ENCODE results near the gene LRP3. TPM values are rescaled to one million over a fixed set of nuclear protein-coding genes. Genes with fewer than 3 reads are reported as not detected.

LRP3 gene
- total RNA-seq, 1 donor from 2014 or later = 46.9 TPM

DNA sequence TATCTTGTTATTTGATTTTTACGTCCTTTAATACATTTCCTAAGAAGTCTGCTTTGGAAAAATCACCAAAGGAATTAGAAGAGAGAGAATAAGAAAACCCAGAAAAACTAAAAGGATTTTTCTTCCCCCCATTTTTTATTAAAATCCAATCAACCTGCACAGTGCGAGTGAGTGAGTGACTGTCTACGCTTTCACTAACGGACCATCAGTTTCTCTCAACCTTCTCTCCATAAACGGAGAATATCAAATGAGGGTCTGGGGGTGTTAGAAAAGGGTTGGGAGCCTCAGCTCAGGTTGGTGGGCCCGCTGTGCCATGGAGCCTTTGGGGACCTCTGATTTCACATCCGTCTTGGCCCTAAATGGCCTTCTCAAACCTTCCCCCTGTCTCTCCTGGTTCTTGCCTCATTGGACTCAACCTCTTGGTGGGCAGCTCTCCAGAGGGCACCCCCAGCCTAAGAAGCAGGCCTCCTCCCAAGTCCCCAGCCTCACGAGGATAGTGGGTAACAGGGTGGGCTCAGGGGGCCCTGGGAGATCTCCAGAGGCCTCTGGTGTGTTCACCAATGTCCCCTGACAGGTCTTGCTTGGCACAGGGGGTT is 763 bp upstream of the LRP3 start:
- Mint-ChIP-seq H3K27me3 (ENCODE audit: unreplicated experiment) (peaks cover 6% of the 10 kb centered on the region), H3K9me3 (ENCODE audit: unreplicated experiment) (peaks cover 10% of the 10 kb centered on the region)

GRCh38 chr19:33194532-33194885 is 379 bp downstream of the LRP3 start:
- Mint-ChIP-seq H3K9me3 (ENCODE audit: unreplicated experiment) (peaks cover 10% of the 10 kb centered on the region), H3K27ac (ENCODE audit: unreplicated experiment) (no peak overlapping the region), H3K36me3 (ENCODE audit: unreplicated experiment) (no peaks in the 10 kb centered on the region), H3K27me3 (ENCODE audit: unreplicated experiment) (peaks cover 6% of the 10 kb centered on the region), H3K4me3 (ENCODE audit: unreplicated experiment) (no peak overlapping the region), H3K4me1 (ENCODE audit: low read depth, unreplicated experiment) (no peaks in the 10 kb centered on the region)
- no peak for DNase-seq
- TF ChIP-seq, protein P1, sequence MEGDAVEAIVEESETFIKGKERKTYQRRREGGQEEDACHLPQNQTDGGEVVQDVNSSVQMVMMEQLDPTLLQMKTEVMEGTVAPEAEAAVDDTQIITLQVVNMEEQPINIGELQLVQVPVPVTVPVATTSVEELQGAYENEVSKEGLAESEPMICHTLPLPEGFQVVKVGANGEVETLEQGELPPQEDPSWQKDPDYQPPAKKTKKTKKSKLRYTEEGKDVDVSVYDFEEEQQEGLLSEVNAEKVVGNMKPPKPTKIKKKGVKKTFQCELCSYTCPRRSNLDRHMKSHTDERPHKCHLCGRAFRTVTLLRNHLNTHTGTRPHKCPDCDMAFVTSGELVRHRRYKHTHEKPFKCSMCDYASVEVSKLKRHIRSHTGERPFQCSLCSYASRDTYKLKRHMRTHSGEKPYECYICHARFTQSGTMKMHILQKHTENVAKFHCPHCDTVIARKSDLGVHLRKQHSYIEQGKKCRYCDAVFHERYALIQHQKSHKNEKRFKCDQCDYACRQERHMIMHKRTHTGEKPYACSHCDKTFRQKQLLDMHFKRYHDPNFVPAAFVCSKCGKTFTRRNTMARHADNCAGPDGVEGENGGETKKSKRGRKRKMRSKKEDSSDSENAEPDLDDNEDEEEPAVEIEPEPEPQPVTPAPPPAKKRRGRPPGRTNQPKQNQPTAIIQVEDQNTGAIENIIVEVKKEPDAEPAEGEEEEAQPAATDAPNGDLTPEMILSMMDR (IDR thresholded peaks at IDR 0.05; ENCODE audit: partially characterized antibody, unreplicated experiment) = no peak

More for the DNA sequence above, 763 bp upstream of the LRP3 start:
- H3K4me1 Mint-ChIP-seq (ENCODE audit: low read depth, unreplicated experiment) = no peaks in the 10 kb centered on the region
- H3K27ac Mint-ChIP-seq (ENCODE audit: unreplicated experiment) = no peak overlapping the region
- H3K4me3 Mint-ChIP-seq (ENCODE audit: unreplicated experiment) = peak overlapping the region; percentile 76
- TF ChIP-seq, protein P1 (IDR thresholded peaks at IDR 0.05; ENCODE audit: partially characterized antibody, unreplicated experiment) = no peak
- no peak for DNase-seq
- no peaks in the 10 kb centered on the region for H3K36me3 Mint-ChIP-seq (ENCODE audit: unreplicated experiment)

DNA sequence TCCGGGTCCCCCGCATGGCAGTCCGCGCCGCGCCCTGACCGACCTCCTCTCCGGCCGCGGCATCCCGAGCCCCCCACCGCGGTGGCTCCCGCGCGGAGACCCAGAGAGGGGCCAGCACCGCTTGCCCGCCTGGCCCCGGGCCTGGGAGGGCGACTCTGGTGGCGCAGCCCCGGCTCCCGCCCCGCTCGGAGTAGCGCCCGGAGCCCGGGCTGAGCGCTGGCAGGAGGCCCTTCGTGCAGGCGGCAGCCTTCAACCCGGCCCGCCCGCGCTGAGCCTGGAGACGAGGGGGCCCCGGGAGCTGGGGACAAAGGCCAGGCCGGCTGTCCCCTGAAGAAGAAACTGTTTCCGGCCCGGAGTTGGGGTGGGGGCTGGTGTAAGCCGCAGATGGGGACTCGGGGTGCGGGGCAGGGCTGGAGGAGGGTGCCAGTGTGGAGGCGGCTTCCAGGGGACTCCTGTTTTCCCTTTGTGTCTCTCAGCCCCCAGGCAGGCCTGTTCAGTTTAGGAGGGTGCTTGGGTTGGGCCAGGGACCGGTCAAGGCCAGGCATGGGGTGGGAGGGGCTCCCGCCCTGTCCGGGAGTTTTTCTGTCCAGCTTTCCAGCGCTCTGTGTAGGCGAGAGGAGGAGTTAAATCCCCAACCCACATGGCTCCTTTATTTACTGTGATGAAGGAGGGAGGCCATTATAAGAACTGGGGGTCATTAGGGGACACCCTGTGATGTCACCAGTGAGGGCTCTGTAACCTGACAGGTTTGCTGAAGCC is 935 bp downstream of the LRP3 start:
- no peak overlapping the region for H3K27ac Mint-ChIP-seq (ENCODE audit: unreplicated experiment)
- peak overlapping the region; percentile 88 for H3K4me3 Mint-ChIP-seq (ENCODE audit: unreplicated experiment)
- H3K36me3 Mint-ChIP-seq (ENCODE audit: unreplicated experiment) = no peaks in the 10 kb centered on the region
- DNase-seq = peak; percentile 60
- peaks cover 6% of the 10 kb centered on the region for H3K27me3 Mint-ChIP-seq (ENCODE audit: unreplicated experiment)
- H3K4me1 Mint-ChIP-seq (ENCODE audit: low read depth, unreplicated experiment) = no peaks in the 10 kb centered on the region
- peaks cover 10% of the 10 kb centered on the region for H3K9me3 Mint-ChIP-seq (ENCODE audit: unreplicated experiment)
- TF ChIP-seq, protein P1 (IDR thresholded peaks at IDR 0.05; ENCODE audit: partially characterized antibody, unreplicated experiment) = no peak

- Mint-ChIP-seq H3K4me3 (ENCODE audit: unreplicated experiment) (peak overlapping the region; percentile 88), H3K36me3 (ENCODE audit: unreplicated experiment) (no peaks in the 10 kb centered on the region), H3K27me3 (ENCODE audit: unreplicated experiment) (peaks cover 6% of the 10 kb centered on the region), H3K4me1 (ENCODE audit: low read depth, unreplicated experiment) (no peaks in the 10 kb centered on the region), H3K9me3 (ENCODE audit: unreplicated experiment) (peaks cover 10% of the 10 kb centered on the region), H3K27ac (ENCODE audit: unreplicated experiment) (no peak overlapping the region)
- no peak for DNase-seq
- TF ChIP-seq, protein P1 (IDR thresholded peaks at IDR 0.05; ENCODE audit: partially characterized antibody, unreplicated experiment) = no peak
Measured at GRCh38 chr19:33195645-33196347, 1.7 kb downstream of the LRP3 start.

Data from glutamatergic neuron (in vitro differentiated cells).